ENCODE data around the gene ZFYVE19. TPM values are rescaled to one million over a fixed set of nuclear protein-coding genes. Genes with fewer than 3 reads are reported as not detected.

Gene ZFYVE19
- polyA plus RNA-seq, 3 donors = 8.2 to 62.9 (median 10.3) TPM

DNA sequence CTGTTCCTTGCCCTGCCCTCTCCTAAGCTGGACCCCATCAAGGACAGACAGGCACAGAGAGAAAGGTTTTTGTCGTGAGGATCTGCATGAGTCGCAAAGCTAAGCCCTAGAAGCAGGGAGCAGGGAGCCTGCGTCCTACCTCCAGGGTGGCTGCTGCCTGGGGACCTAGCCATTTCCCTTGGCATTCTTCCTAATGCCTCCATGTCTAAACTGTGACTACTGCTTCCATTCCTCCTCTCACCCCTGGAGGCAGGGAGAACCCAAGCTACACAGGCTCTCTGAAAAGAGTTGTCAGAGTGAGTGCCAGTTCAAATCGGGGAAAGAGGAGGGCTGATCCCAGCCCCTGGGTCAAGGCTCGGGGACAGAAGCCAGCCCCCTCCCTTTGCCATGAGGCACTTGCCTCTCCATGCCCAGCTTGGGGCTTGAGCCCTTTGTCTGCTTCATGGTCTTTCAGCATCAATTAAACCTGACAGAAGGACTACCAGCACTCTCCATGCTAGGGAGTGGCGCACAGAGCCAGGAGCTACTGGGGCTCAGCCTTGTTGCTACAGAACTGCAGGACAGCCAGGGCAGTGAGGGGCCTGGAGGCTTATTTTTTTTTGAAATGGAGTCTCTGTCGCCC is 40.6 kb upstream of the ZFYVE19 start:
- H3K4me3 ChIP-seq (replicated peaks in 1 of 3; ENCODE audit: low read depth in 2 of 3, low read length in 3 of 3) = no peak overlapping the region
- Mint-ChIP-seq H3K9me3 (no peaks in the 10 kb centered on the region), H3K36me3 (peaks cover 17 to 33% of the 10 kb centered on the region in 2 donors), H3K27ac (peak overlapping the region in 2 of 7 donors; percentile 50 to 67), H3K4me1 (peaks cover 53% of the 10 kb centered on the region), H3K27me3 (ENCODE audit: low read depth in 3 of 3) (peaks cover 3 to 9% (median 8%) of the 10 kb centered on the region in 3 donors), H3K4me3 (no peak overlapping the region)
- H3K9ac ChIP-seq (ENCODE audit: insufficient read depth, low read length, poor library complexity, severe bottlenecking) = no peak overlapping the region
- no peaks in the 10 kb centered on the region for H3K27me3 ChIP-seq (ENCODE audit: control insufficient read depth in 2 of 2, insufficient read depth in 2 of 2, low read length in 2 of 2)
- no peak overlapping the region for H3K27ac ChIP-seq (ENCODE audit: low read depth in 1 of 2, low read length in 2 of 2)
- H3K9me3 ChIP-seq (replicated peaks in 1 of 2; ENCODE audit: control insufficient read depth in 1 of 2, insufficient read depth in 1 of 2, low read length in 2 of 2) = no peaks in the 10 kb centered on the region
- peaks cover 53 to 61% of the 10 kb centered on the region in 2 donors for H3K4me1 ChIP-seq (ENCODE audit: control insufficient read depth in 1 of 2, insufficient read depth in 2 of 2, low read length in 2 of 2)
- intact Hi-C loops (cut with micrococcal nuclease) = loop anchor here in 1 of 2 donors (10.0 kb wide), 1 partner anchor 72 kb away; the partner anchor contains the start of gene RAD51
- no peak for TF ChIP-seq CTCF (IDR thresholded peaks at IDR 0.05)
- peaks cover 14 to 26% of the 10 kb centered on the region in 2 donors for H3K36me3 ChIP-seq (replicated peaks in 1 of 2; ENCODE audit: control insufficient read depth in 1 of 2, insufficient read depth in 2 of 2, low read length in 2 of 2)
- no peak for DNase-seq
- H4K20me1 ChIP-seq (ENCODE audit: insufficient read depth, low read length) = no peaks in the 10 kb centered on the region
- 95% methylated on average over 4 of the region's 7 CpGs for whole genome bisulfite sequencing (ENCODE audit: insufficient coverage)
- no peak overlapping the region for H3K4me2 ChIP-seq (replicated peaks; ENCODE audit: extremely low read depth, low read length, poor library complexity, severe bottlenecking)
- H2AFZ ChIP-seq (ENCODE audit: insufficient read depth, low read depth, low read length, poor library complexity, severe bottlenecking) = no peak overlapping the region
- H3K79me2 ChIP-seq (ENCODE audit: insufficient read depth, low read length) = no peaks in the 10 kb centered on the region

DNA sequence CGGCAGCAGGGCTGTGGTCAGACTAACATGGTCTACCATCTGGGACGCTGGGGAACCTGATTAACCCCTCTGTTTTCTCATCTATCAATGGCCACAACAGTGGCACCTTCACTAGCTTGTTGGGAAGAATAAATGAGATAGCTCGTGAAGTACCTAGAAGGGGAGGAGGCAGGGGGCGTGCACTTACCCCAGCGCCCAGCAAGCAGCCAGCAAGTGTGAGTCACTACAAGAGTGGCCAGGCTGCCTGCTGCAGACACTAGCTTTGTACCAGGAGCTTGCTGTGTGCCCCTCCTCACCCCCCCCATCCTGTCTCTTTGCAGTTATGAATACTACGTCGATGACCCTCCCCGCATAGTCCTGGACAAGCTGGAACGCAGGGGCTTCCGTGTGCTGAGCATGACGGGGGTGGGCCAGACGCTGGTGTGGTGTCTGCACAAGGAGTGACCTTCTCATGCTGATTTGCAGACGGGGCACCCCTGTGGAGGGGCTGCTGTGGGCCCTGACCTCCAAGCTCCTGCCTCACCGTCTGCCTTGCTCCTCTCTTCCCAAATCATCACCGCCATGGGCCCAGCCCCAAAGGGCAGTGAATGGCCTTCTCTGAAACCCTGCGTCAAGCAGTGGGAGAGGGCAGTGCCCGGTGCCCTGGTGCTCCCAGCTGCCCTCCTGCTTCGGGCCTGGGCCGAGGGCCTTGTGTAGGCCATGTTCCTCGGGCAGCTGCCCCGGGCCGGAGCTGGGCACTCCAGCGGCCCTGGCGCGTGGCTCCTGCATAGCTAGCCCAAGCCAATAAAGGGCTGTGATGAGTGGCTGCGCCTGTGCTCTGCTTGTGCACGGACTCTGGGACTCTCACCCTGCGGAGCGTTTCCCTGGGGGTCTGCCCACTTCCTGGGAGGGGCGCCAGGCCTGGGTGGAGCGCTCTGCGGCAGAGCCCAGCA is 39.7 kb upstream of the ZFYVE19 start:
- Histone ChIP-seq H4K20me1 (ENCODE audit: insufficient read depth, low read length) (no peaks in the 10 kb centered on the region), H3K4me2 (replicated peaks; ENCODE audit: extremely low read depth, low read length, poor library complexity, severe bottlenecking) (no peak overlapping the region), H3K79me2 (ENCODE audit: insufficient read depth, low read length) (no peaks in the 10 kb centered on the region), H3K36me3 (replicated peaks in 1 of 2; ENCODE audit: control insufficient read depth in 1 of 2, insufficient read depth in 2 of 2, low read length in 2 of 2) (peaks cover 16 to 34% of the 10 kb centered on the region in 2 donors), H3K4me1 (ENCODE audit: control insufficient read depth in 1 of 2, insufficient read depth in 2 of 2, low read length in 2 of 2) (peaks cover 53 to 61% of the 10 kb centered on the region in 2 donors), H3K9me3 (replicated peaks in 1 of 2; ENCODE audit: control insufficient read depth in 1 of 2, insufficient read depth in 1 of 2, low read length in 2 of 2) (no peaks in the 10 kb centered on the region), H2AFZ (ENCODE audit: insufficient read depth, low read depth, low read length, poor library complexity, severe bottlenecking) (no peak overlapping the region), H3K27me3 (ENCODE audit: control insufficient read depth in 2 of 2, insufficient read depth in 2 of 2, low read length in 2 of 2) (no peaks in the 10 kb centered on the region), H3K9ac (ENCODE audit: insufficient read depth, low read length, poor library complexity, severe bottlenecking) (no peak overlapping the region), H3K27ac (ENCODE audit: low read depth in 1 of 2, low read length in 2 of 2) (no peak overlapping the region), H3K4me3 (replicated peaks in 1 of 3; ENCODE audit: low read depth in 2 of 3, low read length in 3 of 3) (no peak overlapping the region)
- H3K4me3 Mint-ChIP-seq = no peak overlapping the region
- intact Hi-C loops (cut with micrococcal nuclease) = loop anchor here in 1 of 2 donors (10.0 kb wide), 1 partner anchor 72 kb away; the partner anchor contains the start of gene RAD51
- peaks cover 3 to 8% (median 6%) of the 10 kb centered on the region in 3 donors for H3K27me3 Mint-ChIP-seq (ENCODE audit: low read depth in 3 of 3)
- no peaks in the 10 kb centered on the region for H3K9me3 Mint-ChIP-seq
- no peak for TF ChIP-seq CTCF (IDR thresholded peaks at IDR 0.05)
- H3K27ac Mint-ChIP-seq = peak overlapping the region in 1 of 7 donors; percentile 15
- no peak for DNase-seq
- WGBS (ENCODE audit: insufficient coverage) = 96% methylated on average over 21 of the region's 32 CpGs
- peaks cover 23 to 40% of the 10 kb centered on the region in 2 donors for H3K36me3 Mint-ChIP-seq
- peaks cover 53% of the 10 kb centered on the region for H3K4me1 Mint-ChIP-seq

Data from CD14-positive monocyte (primary cell).